Mesothelial cell of epicardium (in vitro differentiated cells): Measurements from ENCODE around the gene TRUB1. TPM values are rescaled to one million over a fixed set of nuclear protein-coding genes. Genes with fewer than 3 reads are reported as not detected.

Experiments used
- DNase-seq, 2 experiments: peaks; one replicate each; pipeline ENCODE4 v3.0.0; 2021; ENCODE audit warnings: low spot score in 2 of 2; ENCODE audit not compliant: unreplicated experiment in 2 of 2
- H3K27ac Mint-ChIP-seq: 2 replicates; pipeline ENCODE4 v1.8.0; 2021; ENCODE audit warnings: mixed read lengths
- H3K27me3 Mint-ChIP-seq: 2 replicates; pipeline ENCODE4 v1.8.0; 2021; ENCODE audit warnings: low read depth, mixed read lengths
- H3K36me3 Mint-ChIP-seq: 2 replicates; pipeline ENCODE4 v1.8.0; 2021; ENCODE audit warnings: mixed read lengths
- H3K4me1 Mint-ChIP-seq: 2 replicates; pipeline ENCODE4 v1.8.0; 2021; ENCODE audit warnings: mixed read lengths
- H3K4me3 Mint-ChIP-seq: 2 replicates; pipeline ENCODE4 v1.8.0; 2021; ENCODE audit warnings: mild to moderate bottlenecking, moderate library complexity, mixed read lengths
- H3K9me3 Mint-ChIP-seq: 2 replicates; pipeline ENCODE4 v1.8.0; 2021; ENCODE audit warnings: mixed read lengths
- total RNA-seq: library from RNA; stranded (reverse); gene quantifications from 3 replicates; pipeline ENCODE4 v1.2.1, GENCODE V29; 2021
- TF ChIP-seq, protein P1 (sequence below): fragments of 200-600 bp; sonication (generic); IDR thresholded peaks from one replicate; pipeline ENCODE4 v1.5.0; 2021; ENCODE audit warnings: antibody characterized with exemption; ENCODE audit not compliant: unreplicated experiment

Gene TRUB1
- total RNA-seq, 1 donor from 2014 or later, result 23.6 TPM

DNA sequence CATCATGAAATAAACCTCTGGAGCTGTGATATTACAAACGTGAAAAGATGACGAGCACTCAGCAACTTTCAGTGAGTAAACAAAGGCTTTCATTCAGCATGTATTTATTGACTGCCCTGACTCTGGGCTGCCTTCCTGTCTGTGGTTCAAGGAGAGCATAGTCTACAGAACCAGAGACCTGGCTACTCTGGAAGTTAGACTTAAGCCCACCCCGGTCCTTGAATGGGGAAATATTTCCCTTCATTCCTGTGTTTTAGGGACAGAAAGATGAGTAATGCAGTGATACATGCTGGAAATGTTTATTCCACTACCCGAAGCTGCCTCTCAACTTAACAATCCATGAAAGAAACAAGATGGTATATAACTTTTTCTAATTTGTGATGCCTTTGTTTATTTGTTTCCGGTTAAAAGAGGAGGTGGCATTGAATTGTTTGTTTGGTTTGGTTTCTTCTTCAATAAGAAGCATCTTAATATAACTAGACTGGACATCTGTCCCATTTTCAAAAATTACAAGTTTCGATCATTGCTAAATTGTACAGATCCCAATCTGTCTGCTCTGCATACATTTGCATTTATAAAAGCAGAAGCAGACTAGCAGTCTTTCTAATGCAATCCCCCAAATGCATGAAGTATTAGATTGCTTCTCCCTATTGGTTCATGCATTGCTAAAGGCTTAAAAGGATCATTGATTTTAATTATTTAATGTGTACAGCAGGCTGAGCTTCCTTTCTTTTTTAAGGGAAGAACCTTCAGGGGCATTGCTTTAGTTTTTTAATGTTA is 57.7 kb downstream of the TRUB1 start:
- TF ChIP-seq, protein P1, sequence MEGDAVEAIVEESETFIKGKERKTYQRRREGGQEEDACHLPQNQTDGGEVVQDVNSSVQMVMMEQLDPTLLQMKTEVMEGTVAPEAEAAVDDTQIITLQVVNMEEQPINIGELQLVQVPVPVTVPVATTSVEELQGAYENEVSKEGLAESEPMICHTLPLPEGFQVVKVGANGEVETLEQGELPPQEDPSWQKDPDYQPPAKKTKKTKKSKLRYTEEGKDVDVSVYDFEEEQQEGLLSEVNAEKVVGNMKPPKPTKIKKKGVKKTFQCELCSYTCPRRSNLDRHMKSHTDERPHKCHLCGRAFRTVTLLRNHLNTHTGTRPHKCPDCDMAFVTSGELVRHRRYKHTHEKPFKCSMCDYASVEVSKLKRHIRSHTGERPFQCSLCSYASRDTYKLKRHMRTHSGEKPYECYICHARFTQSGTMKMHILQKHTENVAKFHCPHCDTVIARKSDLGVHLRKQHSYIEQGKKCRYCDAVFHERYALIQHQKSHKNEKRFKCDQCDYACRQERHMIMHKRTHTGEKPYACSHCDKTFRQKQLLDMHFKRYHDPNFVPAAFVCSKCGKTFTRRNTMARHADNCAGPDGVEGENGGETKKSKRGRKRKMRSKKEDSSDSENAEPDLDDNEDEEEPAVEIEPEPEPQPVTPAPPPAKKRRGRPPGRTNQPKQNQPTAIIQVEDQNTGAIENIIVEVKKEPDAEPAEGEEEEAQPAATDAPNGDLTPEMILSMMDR, result no peak
- Mint-ChIP-seq H3K27me3 (no peaks in the 10 kb centered on the region), H3K36me3 (no peaks in the 10 kb centered on the region), H3K9me3 (no peaks in the 10 kb centered on the region), H3K4me3 (no peak overlapping the region), H3K4me1 (peaks cover 7% of the 10 kb centered on the region), H3K27ac (no peak overlapping the region)
- no peak for DNase-seq

DNA sequence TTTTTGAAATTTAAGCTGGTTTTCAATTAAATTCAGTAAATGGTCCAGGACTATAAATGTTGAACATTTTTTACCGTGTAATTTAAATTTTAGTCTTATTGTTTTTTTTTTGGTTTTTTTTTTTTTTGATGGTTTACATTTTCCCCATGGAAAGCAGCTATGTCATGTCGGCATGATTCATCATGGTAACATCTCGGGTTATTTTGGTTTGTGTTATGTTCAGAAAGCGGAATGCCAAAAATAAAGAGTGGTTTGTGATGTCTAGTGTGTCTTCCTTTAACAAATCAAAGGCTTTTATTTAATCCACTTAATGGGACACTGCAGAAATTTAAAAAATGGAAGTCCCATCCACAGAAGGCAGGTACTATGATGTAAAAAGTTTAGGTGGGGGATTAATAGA is 58.5 kb downstream of the TRUB1 start:
- no peaks in the 10 kb centered on the region for H3K27me3 Mint-ChIP-seq

DNA sequence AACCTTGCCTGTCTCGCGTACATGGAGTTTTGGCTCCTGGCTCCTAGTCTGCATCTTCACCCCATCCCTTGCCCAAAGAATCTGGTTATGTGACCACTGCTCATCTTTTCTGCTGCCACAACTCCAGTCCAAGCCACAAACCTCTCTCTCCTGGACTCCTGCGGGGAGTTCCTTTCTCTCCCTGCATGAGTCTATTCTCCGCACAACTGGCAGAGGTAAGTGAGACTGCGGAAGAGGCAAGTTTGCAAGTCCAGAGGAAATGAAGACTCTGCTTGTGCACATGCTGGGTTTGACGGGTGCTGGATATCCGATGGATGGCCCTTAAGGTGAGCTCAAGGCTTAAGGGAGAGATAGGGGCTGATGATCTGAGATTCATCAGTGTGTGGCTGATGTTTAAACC is 61.0 kb downstream of the TRUB1 start:
- Mint-ChIP-seq H3K36me3 (no peaks in the 10 kb centered on the region), H3K27me3 (peaks cover 2% of the 10 kb centered on the region), H3K4me3 (no peak overlapping the region), H3K27ac (no peak overlapping the region), H3K4me1 (peaks cover 14% of the 10 kb centered on the region), H3K9me3 (no peaks in the 10 kb centered on the region)
- no peak for DNase-seq
- TF ChIP-seq, protein P1, result no peak

More for the DNA sequence above, 58.5 kb downstream of the TRUB1 start:
- TF ChIP-seq, protein P1, result no peak
- Mint-ChIP-seq H3K36me3 (no peaks in the 10 kb centered on the region), H3K4me3 (no peak overlapping the region), H3K4me1 (peaks cover 11% of the 10 kb centered on the region), H3K27ac (no peak overlapping the region), H3K9me3 (no peaks in the 10 kb centered on the region)
- DNase-seq, result no peak

DNA sequence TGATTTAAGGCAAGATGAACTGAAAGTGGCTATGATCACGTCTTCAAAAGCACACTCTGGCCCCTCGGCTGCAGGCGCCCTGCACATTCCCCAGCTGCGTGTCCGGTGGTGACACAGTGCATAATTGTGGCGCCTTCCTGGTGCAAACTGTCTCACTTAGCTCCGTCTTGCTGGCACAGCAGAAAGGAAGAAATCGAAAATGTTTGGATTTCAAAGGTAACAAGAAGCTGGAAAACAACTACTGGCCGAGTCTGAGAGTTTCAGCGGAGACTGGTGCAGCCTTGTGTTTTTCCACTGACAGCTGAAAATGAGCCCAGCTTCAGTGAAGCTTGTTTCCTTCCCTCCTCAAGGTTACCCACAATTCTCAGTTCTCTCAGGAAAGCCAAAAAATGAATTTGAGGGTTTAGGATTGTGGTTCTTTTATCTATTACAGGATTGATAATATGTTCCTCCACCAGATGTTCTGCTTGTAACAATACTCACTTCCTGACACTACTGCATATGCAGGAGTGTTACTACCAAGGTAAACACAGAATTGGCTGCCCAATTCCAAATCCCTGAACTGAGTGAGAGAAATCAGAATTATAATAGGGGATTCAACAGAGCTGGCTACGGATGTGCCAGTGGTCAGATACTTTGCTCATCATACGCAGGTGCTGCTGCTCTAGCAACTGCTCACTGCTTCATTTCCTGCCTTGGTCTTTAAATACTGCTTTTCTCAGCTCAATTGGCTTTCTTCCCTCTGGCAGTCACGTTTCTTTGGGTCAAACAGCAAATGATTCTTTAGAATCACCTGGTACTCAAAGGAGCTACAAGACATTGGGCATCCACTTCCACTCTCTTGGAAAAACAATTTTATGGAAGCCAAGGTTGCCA is 63.7 kb downstream of the TRUB1 start:
- Mint-ChIP-seq H3K4me1 (peaks cover 14% of the 10 kb centered on the region), H3K27ac (no peak overlapping the region), H3K36me3 (no peaks in the 10 kb centered on the region), H3K27me3 (peaks cover 8% of the 10 kb centered on the region), H3K9me3 (no peaks in the 10 kb centered on the region), H3K4me3 (no peak overlapping the region)
- DNase-seq, result no peak
- TF ChIP-seq, protein P1, result no peak

DNA sequence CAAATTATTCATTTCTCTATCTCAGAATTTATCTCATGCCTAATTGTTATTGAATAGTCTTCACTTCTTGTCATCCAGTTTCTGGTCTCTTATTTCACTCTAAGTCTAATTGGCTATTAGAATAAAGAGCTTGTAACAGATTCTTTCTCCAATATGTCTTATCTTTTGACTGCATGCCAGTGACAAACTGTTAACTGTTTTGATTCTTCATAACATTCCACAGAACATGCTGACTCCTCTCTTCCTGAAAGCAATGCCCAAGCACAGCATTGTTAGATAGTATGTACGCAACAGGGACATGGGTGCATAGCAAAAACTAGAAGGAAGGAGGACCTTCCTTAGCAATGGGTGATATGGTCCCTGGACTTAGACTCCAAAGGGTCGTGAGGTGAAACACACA is 65.4 kb downstream of the TRUB1 start:
- Mint-ChIP-seq H3K4me3 (no peak overlapping the region), H3K36me3 (no peaks in the 10 kb centered on the region), H3K27ac (no peak overlapping the region), H3K9me3 (no peaks in the 10 kb centered on the region), H3K4me1 (peaks cover 14% of the 10 kb centered on the region), H3K27me3 (peaks cover 8% of the 10 kb centered on the region)
- TF ChIP-seq, protein P1, result no peak
- DNase-seq, result no peak
